GM23248 (cell line): ENCODE measurements around the gene SELENOM.

Source experiments
- EZH2 ChIP-seq: fragments of 200-600 bp; sonication (generic); IDR thresholded peaks from 2 replicates; pipeline ENCODE4 v1.6.1; 2018; ENCODE audit warnings: antibody characterized with exemption, mild to moderate bottlenecking; ENCODE audit not compliant: insufficient read depth, poor library complexity, severe bottlenecking
- EZH2phosphoT487 ChIP-seq: fragments of 200-600 bp; sonication (generic); IDR thresholded peaks from 2 replicates; pipeline ENCODE4 v1.6.1; 2018; ENCODE audit warnings: antibody characterized with exemption, moderate library complexity, mild to moderate bottlenecking, low read depth; ENCODE audit not compliant: insufficient read depth

DNA sequence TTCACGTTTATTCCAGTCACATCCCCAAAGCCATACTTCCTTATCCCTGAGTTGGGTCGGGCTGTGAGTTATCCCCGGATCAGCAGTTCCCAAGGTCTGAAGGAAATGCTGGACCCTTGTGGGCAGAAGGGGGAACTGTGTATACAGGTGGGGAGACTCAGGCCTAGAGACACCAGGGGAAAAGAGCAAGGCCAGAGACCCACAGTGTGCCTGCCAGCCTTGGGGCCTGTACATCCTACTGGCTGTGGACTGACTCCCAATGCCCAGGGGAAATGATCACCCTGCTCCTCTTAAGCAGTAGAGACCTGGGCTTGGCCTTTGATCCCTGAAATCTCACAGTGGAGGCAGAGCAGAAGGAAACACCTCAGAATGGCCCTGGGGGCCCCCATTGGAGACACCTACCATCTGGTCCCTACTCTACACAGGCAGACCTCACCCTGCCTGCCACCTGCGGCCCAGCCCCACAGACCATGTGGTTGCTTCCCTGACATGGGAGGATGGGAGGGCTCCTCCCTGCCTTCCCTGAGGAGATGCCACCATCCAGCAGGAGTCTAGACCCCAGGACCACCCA, 1.3 kb downstream of the SELENOM start:
- no peak for TF ChIP-seq EZH2phosphoT487
- no peak for TF ChIP-seq EZH2
